GM21423 (cell line): ENCODE results near the gene C1QTNF6.
A peak's percentile ranks its signal among the peaks of the same experiment; 100 is the strongest.
"Not testable (repeated sequence)": the region's sequence is repeated elsewhere in the genome, so short reads cannot be mapped to it uniquely, and the experiment has no call there.

Source experiments
- ATAC-seq: cut with Tn5 transposase; IDR thresholded peaks from one replicate; pipeline ENCODE4 v1.9.1; 2021; ENCODE audit warnings: mild to moderate bottlenecking, moderate library complexity; ENCODE audit not compliant: unreplicated experiment

C1QTNF6 gene

GRCh38 chr22:37208401-37209139 lies 20.5 kb upstream of the C1QTNF6 start:
- no peak for ATAC-seq

GRCh38 chr22:37207981-37208380 lies 19.9 kb upstream of the C1QTNF6 start:
- no peak for ATAC-seq

- ATAC-seq = no peak
Observed at GRCh38 chr22:37206841-37207821, 19.1 kb upstream of the C1QTNF6 start.

GRCh38 chr22:37206118-37206840 lies 18.2 kb upstream of the C1QTNF6 start:
- ATAC-seq = no peak

GRCh38 chr22:37205046-37205445 lies 17.0 kb upstream of the C1QTNF6 start:
- no peak for ATAC-seq

- ATAC-seq = no peak
Observed at GRCh38 chr22:37204045-37204655, 16.1 kb upstream of the C1QTNF6 start.

- ATAC-seq = no peak
Observed at GRCh38 chr22:37203354-37204044, 15.5 kb upstream of the C1QTNF6 start.

- no peak for ATAC-seq
Observed at GRCh38 chr22:37202716-37203115, 14.7 kb upstream of the C1QTNF6 start.

GRCh38 chr22:37202001-37202555 lies 14.0 kb upstream of the C1QTNF6 start:
- no peak for ATAC-seq

- not testable (repeated sequence) for ATAC-seq
Observed at GRCh38 chr22:37201443-37201820, 13.4 kb upstream of the C1QTNF6 start.

- ATAC-seq = no peak
Observed at GRCh38 chr22:37199760-37200108, 11.7 kb upstream of the C1QTNF6 start.

- ATAC-seq = peak; percentile 92
Observed at GRCh38 chr22:37199103-37199759, 11.2 kb upstream of the C1QTNF6 start.

- no peak for ATAC-seq
Observed at GRCh38 chr22:37198258-37199102, 10.4 kb upstream of the C1QTNF6 start.

- ATAC-seq = no peak
Observed at GRCh38 chr22:37197451-37198257, 9.6 kb upstream of the C1QTNF6 start.

GRCh38 chr22:37196539-37197450 lies 8.7 kb upstream of the C1QTNF6 start:
- no peak for ATAC-seq

- ATAC-seq = no peak
Observed at GRCh38 chr22:37195921-37196320, 7.9 kb upstream of the C1QTNF6 start.

- no peak for ATAC-seq
Observed at GRCh38 chr22:37194750-37195149, 6.7 kb upstream of the C1QTNF6 start.
